ENCODE results near the gene HCFC1.

The HCFC1 gene

DNA sequence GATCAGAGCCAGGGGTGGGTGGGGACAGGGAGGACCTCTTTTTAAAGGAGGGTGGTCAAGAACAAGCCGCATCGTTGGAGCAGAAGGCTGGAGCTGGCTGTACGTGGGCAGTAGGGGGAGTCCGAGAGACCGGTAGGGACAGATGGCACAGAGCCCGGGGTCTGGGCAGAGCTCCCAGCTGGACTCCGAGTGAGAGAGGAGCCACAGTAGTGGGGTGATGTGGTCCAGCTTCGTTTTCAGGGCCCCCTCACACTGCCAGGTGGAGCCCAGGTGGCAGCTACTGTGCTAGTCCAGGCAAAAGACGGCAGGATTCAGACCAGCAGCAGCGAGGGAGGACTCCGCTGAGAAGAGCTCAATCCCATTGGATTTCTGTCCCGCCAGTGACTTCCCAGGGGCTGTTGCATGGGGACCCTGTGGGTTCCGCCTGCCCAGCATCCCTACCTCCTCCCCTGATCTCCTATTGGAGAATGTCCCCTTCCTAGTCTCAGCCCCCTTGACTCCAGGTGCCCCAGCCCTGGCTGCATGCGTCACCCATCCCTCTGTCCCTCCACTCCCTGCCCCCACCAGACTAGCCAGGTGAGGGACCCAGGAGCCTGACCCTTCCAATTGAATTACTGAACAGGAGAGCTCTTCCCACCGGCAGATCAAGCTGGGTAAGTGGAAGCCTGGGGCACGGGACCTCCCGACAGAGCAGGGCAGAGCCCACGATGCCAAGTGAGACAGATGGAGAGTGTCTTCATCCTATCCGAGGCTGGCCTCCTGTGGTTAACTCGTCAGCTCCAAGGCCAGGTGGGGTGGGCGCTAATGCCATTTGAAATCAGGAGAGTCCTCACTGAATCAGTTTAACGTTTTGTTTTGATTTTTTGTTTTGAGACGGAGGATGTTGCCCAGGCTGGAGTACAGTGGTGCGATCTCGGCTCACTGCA, 48.4 kb downstream of the HCFC1 start:
- TF ChIP-seq, protein P1, sequence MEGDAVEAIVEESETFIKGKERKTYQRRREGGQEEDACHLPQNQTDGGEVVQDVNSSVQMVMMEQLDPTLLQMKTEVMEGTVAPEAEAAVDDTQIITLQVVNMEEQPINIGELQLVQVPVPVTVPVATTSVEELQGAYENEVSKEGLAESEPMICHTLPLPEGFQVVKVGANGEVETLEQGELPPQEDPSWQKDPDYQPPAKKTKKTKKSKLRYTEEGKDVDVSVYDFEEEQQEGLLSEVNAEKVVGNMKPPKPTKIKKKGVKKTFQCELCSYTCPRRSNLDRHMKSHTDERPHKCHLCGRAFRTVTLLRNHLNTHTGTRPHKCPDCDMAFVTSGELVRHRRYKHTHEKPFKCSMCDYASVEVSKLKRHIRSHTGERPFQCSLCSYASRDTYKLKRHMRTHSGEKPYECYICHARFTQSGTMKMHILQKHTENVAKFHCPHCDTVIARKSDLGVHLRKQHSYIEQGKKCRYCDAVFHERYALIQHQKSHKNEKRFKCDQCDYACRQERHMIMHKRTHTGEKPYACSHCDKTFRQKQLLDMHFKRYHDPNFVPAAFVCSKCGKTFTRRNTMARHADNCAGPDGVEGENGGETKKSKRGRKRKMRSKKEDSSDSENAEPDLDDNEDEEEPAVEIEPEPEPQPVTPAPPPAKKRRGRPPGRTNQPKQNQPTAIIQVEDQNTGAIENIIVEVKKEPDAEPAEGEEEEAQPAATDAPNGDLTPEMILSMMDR (IDR thresholded peaks at IDR 0.05; ENCODE audit: insufficient read depth, low read depth, low read length, missing control alignments): no peak
- no peak overlapping the region for H3K4me3 ChIP-seq (ENCODE audit: low read depth, low read length)
- no peak for DNase-seq (ENCODE audit: low read depth)

DNA sequence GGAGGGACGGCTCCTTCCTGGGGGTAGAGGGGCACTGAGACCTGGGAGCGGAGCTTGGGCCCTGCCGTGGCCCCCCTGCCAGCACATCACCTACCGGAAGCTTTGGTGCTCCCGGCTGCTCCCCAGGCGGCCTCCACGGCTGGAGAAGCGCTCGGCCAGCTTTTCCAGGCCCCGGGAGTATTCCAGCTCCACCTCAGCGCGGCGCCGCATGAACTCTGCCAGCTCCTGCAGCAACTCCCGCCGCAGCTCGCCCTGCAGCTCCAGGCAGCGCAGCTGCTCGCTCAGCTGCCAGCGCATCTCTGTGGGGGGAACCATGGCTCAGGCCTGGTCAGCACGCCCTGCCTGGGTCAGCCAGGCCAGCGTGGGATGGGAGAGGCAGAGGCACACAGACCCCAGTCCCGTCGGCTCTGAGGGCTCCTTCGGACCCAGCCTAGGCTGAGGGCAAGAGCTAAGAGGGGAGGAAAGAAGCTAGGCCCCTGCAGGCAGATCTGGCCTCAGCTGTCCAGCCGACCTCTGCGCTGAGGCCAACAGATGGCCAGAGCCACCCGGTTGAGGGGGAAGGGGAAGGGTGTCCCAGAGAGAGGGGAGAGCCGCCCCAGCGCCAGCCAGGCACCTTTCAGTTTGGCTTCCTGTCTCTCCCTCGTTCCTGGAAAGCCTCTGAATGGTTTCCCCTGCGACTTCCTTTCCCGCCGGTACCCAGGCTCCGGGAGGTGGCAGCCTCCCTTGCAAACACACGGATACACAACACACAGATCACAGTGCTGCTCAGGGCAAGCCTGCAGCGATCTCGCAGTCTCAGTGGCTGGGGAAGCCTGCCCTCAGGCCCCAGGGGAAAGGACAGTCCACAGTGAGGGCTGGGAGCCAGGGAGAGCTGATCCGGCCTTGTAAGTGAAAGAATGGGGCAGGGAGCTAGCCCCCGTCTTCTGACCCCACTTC, 49.8 kb downstream of the HCFC1 start:
- H3K4me3 ChIP-seq (ENCODE audit: low read depth, low read length): no peak overlapping the region
- DNase-seq (ENCODE audit: low read depth): no peak
- TF ChIP-seq, protein P1 (IDR thresholded peaks at IDR 0.05; ENCODE audit: insufficient read depth, low read depth, low read length, missing control alignments): no peak

DNA sequence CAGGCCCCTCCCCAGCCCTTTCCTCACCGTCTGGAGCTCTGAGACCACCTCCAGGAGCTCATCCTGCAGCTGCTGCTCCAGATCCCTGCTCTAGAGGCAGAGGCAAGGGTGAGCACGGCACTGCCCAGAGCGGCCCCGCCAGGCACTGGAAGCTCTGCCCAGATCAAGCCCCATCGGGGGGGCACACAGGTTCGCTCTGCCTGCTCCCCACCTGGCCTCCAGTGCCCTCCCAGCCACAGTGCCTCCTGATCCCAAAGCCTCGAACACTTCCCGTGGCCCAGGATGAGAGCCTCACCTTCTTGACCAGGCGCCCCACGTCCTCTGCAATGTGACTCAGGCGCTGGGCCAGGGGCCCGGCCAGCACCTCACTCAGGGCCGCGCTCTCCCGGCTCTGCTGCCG, 50.5 kb downstream of the HCFC1 start:
- H3K4me3 ChIP-seq (ENCODE audit: low read depth, low read length): no peak overlapping the region
- TF ChIP-seq, protein P1 (IDR thresholded peaks at IDR 0.05; ENCODE audit: insufficient read depth, low read depth, low read length, missing control alignments): no peak
- DNase-seq (ENCODE audit: low read depth): no peak

DNA sequence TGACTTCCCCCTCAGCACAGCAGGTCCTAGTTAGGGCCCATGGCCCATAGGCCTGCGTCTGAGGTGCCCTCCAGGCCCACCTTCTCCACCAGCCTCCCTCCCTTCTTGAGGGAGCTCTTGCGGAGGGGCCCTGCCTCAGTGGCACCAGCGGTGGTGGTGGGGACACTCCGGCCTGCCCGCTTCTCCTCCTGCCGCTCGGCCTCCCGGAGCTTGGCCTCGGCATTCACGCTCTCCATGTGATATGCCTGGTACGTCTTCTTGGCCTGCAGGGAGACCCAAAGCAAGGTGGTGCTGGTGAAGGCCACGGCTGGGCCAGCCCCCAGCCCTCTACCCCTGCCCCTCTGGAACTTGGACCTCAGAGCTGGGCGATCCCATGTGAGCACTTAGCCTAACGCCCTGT, 51.1 kb downstream of the HCFC1 start:
- TF ChIP-seq, protein P1 (IDR thresholded peaks at IDR 0.05; ENCODE audit: insufficient read depth, low read depth, low read length, missing control alignments): no peak
- no peak overlapping the region for H3K4me3 ChIP-seq (ENCODE audit: low read depth, low read length)
- no peak for DNase-seq (ENCODE audit: low read depth)

DNA sequence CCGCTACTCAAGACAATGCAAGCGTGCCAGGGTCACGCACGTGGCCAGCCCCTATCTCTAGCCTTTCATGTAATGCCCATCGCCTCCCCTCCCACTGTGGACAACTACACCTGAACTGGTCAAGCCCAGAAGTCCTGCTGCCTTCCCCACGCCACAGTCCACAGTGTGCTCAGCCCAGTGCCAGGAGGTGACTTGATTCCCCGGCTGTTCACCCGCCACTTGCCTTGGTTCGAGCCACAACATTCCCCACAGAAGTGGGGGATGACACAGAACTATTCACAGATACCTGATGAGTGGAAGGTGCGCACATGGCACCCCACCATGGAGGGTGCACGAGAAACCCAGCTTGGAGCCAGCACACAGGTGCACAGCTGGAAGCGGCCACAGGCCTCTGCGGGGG, 52.3 kb downstream of the HCFC1 start:
- TF ChIP-seq, protein P1 (IDR thresholded peaks at IDR 0.05; ENCODE audit: insufficient read depth, low read depth, low read length, missing control alignments): no peak
- H3K4me3 ChIP-seq (ENCODE audit: low read depth, low read length): no peak overlapping the region

DNA sequence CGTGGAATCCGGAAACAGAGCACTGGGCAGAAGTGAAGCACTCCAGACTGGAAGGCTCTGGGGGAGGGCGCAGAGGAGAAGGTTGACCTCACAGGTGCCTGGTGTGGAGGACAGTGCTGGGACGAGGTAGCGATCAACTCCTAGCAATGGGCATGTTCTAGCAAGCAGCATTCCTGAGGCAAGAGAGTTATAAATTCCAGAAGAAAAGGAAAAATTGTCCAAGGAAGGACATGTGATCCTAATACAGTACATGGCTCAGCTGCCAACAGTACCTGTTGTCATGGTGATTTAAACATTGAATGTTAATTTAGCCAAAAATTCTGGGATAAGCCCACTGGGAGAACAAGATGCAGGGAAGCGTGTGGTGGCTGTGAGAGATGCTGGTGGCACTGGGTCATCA, 53.7 kb downstream of the HCFC1 start:
- no peak for DNase-seq (ENCODE audit: low read depth)
- TF ChIP-seq, protein P1 (IDR thresholded peaks at IDR 0.05; ENCODE audit: insufficient read depth, low read depth, low read length, missing control alignments): no peak
- no peak overlapping the region for H3K4me3 ChIP-seq (ENCODE audit: low read depth, low read length)

More for the DNA sequence above, 52.3 kb downstream of the HCFC1 start:
- DNase-seq (ENCODE audit: low read depth): no peak

Data from GM12865 (cell line).